BLaER1 (cell line): ENCODE measurements around the gene KLF6.
"Not testable (repeated sequence)": the region's sequence is repeated elsewhere in the genome, so short reads cannot be mapped to it uniquely, and the experiment has no call there.

Experiments used
- H3K27ac ChIP-seq: shearing (Covaris generic); formaldehyde crosslinking; 2 replicates; pipeline ENCODE4 v1.8.1; 2022
- H3K27me3 ChIP-seq: shearing (Covaris generic); formaldehyde crosslinking; 2 replicates; pipeline ENCODE4 v1.8.1; 2022
- H3K36me3 ChIP-seq: shearing (Covaris generic); formaldehyde crosslinking; 2 replicates; pipeline ENCODE4 v1.8.1; 2022
- H3K4me1 ChIP-seq: shearing (Covaris generic); formaldehyde crosslinking; 2 replicates; pipeline ENCODE4 v1.8.1; 2022
- H3K4me2 ChIP-seq: shearing (Covaris generic); formaldehyde crosslinking; 2 replicates; pipeline ENCODE4 v1.8.1; 2022
- H3K4me3 ChIP-seq: shearing (Covaris generic); formaldehyde crosslinking; 2 replicates; pipeline ENCODE4 v1.8.1; 2022
- H3K9ac ChIP-seq: shearing (Covaris generic); formaldehyde crosslinking; 2 replicates; pipeline ENCODE4 v1.8.1; 2022
- H3K9me3 ChIP-seq: shearing (Covaris generic); formaldehyde crosslinking; 2 replicates; pipeline ENCODE4 v1.8.1; 2022
- H4K20me1 ChIP-seq: shearing (Covaris generic); formaldehyde crosslinking; 2 replicates; pipeline ENCODE4 v1.8.1; 2022
- Cebpa-rat ChIP-seq: shearing (Covaris generic); IDR thresholded peaks from 2 replicates; pipeline ENCODE4 v1.8.1; 2022

KLF6 gene

GRCh38 chr10:3738855-3739350 is 46.1 kb downstream of the KLF6 start:
- Histone ChIP-seq H3K27me3 (no peaks in the 10 kb centered on the region), H3K9me3 (no peaks in the 10 kb centered on the region), H3K4me1 (no peaks in the 10 kb centered on the region), H3K27ac (no peak overlapping the region), H3K36me3 (no peaks in the 10 kb centered on the region), H3K4me2 (no peak overlapping the region), H3K4me3 (no peak overlapping the region), H3K9ac (no peak overlapping the region), H4K20me1 (no peaks in the 10 kb centered on the region)
- TF ChIP-seq Cebpa-rat: no peak; the same call in 1 of the 2 replicates

- Histone ChIP-seq H3K36me3 (no peaks in the 10 kb centered on the region), H3K4me2 (no peak overlapping the region), H3K27ac (no peak overlapping the region), H3K9me3 (no peaks in the 10 kb centered on the region), H3K4me3 (no peak overlapping the region), H3K4me1 (no peaks in the 10 kb centered on the region), H3K9ac (no peak overlapping the region), H4K20me1 (no peaks in the 10 kb centered on the region), H3K27me3 (no peaks in the 10 kb centered on the region)
- TF ChIP-seq Cebpa-rat: no peak
Observed at GRCh38 chr10:3737864-3738263, 47.1 kb downstream of the KLF6 start.

- no peak overlapping the region for H3K27ac ChIP-seq
- no peaks in the 10 kb centered on the region for H4K20me1 ChIP-seq
- peaks cover 15% of the 10 kb centered on the region for H3K9me3 ChIP-seq
- H3K9ac ChIP-seq: no peak overlapping the region
- no peaks in the 10 kb centered on the region for H3K4me1 ChIP-seq
- no peak overlapping the region for H3K4me3 ChIP-seq
- no peak overlapping the region for H3K4me2 ChIP-seq
- H3K36me3 ChIP-seq: no peaks in the 10 kb centered on the region
- H3K27me3 ChIP-seq: no peaks in the 10 kb centered on the region
- no peak for TF ChIP-seq Cebpa-rat
Observed at GRCh38 chr10:3735175-3735574, 49.8 kb downstream of the KLF6 start.

GRCh38 chr10:3734111-3734510 is 50.9 kb downstream of the KLF6 start:
- no peak overlapping the region for H3K4me2 ChIP-seq
- no peak overlapping the region for H3K9ac ChIP-seq
- TF ChIP-seq Cebpa-rat: no peak
- peaks cover 15% of the 10 kb centered on the region for H3K9me3 ChIP-seq
- H3K4me3 ChIP-seq: no peak overlapping the region
- no peaks in the 10 kb centered on the region for H3K27me3 ChIP-seq
- no peaks in the 10 kb centered on the region for H4K20me1 ChIP-seq
- no peaks in the 10 kb centered on the region for H3K4me1 ChIP-seq
- H3K27ac ChIP-seq: no peak overlapping the region
- H3K36me3 ChIP-seq: no peaks in the 10 kb centered on the region

GRCh38 chr10:3732183-3732582 is 52.8 kb downstream of the KLF6 start:
- H3K4me3 ChIP-seq, H3K9ac ChIP-seq, H3K36me3 ChIP-seq, H3K27me3 ChIP-seq, H3K4me1 ChIP-seq, H3K27ac ChIP-seq, H3K4me2 ChIP-seq, H4K20me1 ChIP-seq: not testable (repeated sequence)
- peaks cover 15% of the 10 kb centered on the region for H3K9me3 ChIP-seq

- Histone ChIP-seq H3K36me3 (no peaks in the 10 kb centered on the region), H3K4me2 (no peak overlapping the region), H3K9ac (no peak overlapping the region), H3K4me3 (no peak overlapping the region), H3K27me3 (no peaks in the 10 kb centered on the region), H3K27ac (no peak overlapping the region), H3K9me3 (peaks cover 15% of the 10 kb centered on the region), H3K4me1 (no peaks in the 10 kb centered on the region), H4K20me1 (no peaks in the 10 kb centered on the region)
- no peak for TF ChIP-seq Cebpa-rat
Observed at GRCh38 chr10:3729397-3729976, 55.5 kb downstream of the KLF6 start.

GRCh38 chr10:3728563-3728962 is 56.4 kb downstream of the KLF6 start:
- no peak for TF ChIP-seq Cebpa-rat
- Histone ChIP-seq H3K4me2 (no peak overlapping the region), H3K36me3 (no peaks in the 10 kb centered on the region), H3K27me3 (no peaks in the 10 kb centered on the region), H3K4me1 (no peaks in the 10 kb centered on the region), H3K9me3 (peaks cover 15% of the 10 kb centered on the region), H3K4me3 (no peak overlapping the region), H3K27ac (no peak overlapping the region), H4K20me1 (no peaks in the 10 kb centered on the region), H3K9ac (no peak overlapping the region)

- Histone ChIP-seq H3K4me3 (no peak overlapping the region), H3K27ac (no peak overlapping the region), H3K9me3 (peaks cover 13% of the 10 kb centered on the region), H3K27me3 (no peaks in the 10 kb centered on the region), H3K9ac (no peak overlapping the region), H4K20me1 (no peaks in the 10 kb centered on the region), H3K36me3 (no peaks in the 10 kb centered on the region), H3K4me2 (no peak overlapping the region), H3K4me1 (no peaks in the 10 kb centered on the region)
- TF ChIP-seq Cebpa-rat: no peak
Observed at GRCh38 chr10:3727268-3727667, 57.7 kb downstream of the KLF6 start.
